Peyer's patch (tissue), 4 donors: ENCODE data around the gene PCYT2.

Experiments used
- POLR2A ChIP-seq, 2 donors: fragments of 450-650 bp; IDR thresholded peaks; one replicate each; pipeline ENCODE4 v1.5.1; 2017; ENCODE audit warnings: antibody characterized with exemption in 2 of 2, mild to moderate bottlenecking in 2 of 2, moderate library complexity in 2 of 2
- TF ChIP-seq, protein P1 (sequence below), 6 experiments: fragments of 450-650 bp in 4 of 6; fragments of 200-600 bp in 2 of 6; sonication (generic) in 1 of 6; IDR thresholded peaks; one replicate each; pipeline ENCODE4 v1.5.1; 2017 to 2019; ENCODE audit warnings: antibody characterized with exemption in 6 of 6, mild to moderate bottlenecking in 3 of 6, moderate library complexity in 1 of 6

DNA sequence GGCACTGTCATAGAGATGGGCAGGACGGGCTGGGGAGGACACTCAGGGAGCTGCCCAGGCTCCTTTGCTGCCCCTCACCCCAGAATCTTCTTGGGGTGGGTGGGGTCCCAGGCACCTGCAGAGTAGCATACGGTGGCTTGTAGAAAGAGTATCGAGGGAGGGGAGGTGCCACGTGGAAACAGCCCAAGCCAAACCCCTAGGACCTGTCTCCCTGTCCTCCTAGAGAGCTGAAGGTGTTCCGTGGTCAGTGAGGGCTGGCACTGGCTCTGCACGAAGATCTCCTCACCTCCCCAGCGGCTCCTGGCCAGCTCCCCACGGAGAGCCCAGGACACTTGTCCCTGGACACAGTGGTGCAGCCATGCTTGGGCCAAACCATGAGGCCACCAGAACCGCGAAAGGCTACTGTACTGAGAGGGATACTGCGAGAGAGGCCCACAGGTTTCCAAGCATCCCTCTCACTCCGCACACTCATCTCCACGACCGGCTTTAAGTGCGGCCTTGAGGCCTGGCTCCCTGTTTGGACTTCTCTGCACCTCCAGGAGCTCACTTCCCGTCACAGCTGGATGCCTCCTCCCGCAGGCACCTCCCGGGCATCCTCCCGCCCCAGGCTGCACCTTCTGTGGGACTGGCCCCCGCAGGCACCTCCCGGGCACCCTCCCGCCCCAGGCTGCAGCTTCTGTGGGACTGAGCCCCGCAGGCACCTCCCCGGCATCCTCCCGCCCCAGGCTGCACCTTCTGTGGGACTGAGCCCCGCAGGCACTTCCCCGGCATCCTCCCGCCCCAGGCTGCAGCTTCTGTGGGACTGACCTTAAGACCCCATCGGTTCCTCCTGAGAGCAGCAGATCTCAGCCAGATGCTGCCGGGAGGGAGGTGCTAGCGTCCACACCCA, 18.3 kb upstream of the PCYT2 start:
- TF ChIP-seq, protein P1, sequence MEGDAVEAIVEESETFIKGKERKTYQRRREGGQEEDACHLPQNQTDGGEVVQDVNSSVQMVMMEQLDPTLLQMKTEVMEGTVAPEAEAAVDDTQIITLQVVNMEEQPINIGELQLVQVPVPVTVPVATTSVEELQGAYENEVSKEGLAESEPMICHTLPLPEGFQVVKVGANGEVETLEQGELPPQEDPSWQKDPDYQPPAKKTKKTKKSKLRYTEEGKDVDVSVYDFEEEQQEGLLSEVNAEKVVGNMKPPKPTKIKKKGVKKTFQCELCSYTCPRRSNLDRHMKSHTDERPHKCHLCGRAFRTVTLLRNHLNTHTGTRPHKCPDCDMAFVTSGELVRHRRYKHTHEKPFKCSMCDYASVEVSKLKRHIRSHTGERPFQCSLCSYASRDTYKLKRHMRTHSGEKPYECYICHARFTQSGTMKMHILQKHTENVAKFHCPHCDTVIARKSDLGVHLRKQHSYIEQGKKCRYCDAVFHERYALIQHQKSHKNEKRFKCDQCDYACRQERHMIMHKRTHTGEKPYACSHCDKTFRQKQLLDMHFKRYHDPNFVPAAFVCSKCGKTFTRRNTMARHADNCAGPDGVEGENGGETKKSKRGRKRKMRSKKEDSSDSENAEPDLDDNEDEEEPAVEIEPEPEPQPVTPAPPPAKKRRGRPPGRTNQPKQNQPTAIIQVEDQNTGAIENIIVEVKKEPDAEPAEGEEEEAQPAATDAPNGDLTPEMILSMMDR (IDR thresholded peaks at IDR 0.05), result no peak
- TF ChIP-seq POLR2A (IDR thresholded peaks at IDR 0.05), result no peak
